ENCODE results near the gene FBXW8. TPM values are rescaled to one million over a fixed set of nuclear protein-coding genes. Genes with fewer than 3 reads are reported as not detected.

The FBXW8 gene
- polyA plus RNA-seq, 1 donor (not counting 4 experiments of a cell fraction or from before 2014, with no cell fraction given), result 5.0 TPM

- Histone ChIP-seq H3K4me3 (ENCODE audit: control insufficient read depth in 2 of 3, extremely low read depth in 1 of 3, insufficient read depth in 2 of 3, low read depth in 1 of 3, low read length in 3 of 3) (no peak overlapping the region), H3K27me3 (ENCODE audit: control insufficient read depth, extremely low read depth, insufficient read depth, low read length) (no peaks in the 10 kb centered on the region), H3K27ac (ENCODE audit: control insufficient read depth, insufficient read depth, low read length) (no peak overlapping the region), H3K36me3 (ENCODE audit: control insufficient read depth in 2 of 2, extremely low read depth in 1 of 2, insufficient read depth in 2 of 2, low read length in 2 of 2) (no peaks in the 10 kb centered on the region), H3K4me2 (ENCODE audit: control insufficient read depth, extremely low read depth, insufficient read depth, low read depth, low read length) (no peak overlapping the region), H3K79me2 (ENCODE audit: control insufficient read depth, insufficient read depth, low read length) (no peaks in the 10 kb centered on the region), H3K4me1 (ENCODE audit: control insufficient read depth, extremely low read depth, insufficient read depth, low read length) (no peaks in the 10 kb centered on the region), H2AFZ (ENCODE audit: control insufficient read depth, low read length) (no peak overlapping the region), H3K9me3 (ENCODE audit: control insufficient read depth, low read depth, low read length) (no peaks in the 10 kb centered on the region), H3K9me1 (ENCODE audit: control insufficient read depth, extremely low read depth, insufficient read depth, low read length) (no peaks in the 10 kb centered on the region), H3K9ac (ENCODE audit: control insufficient read depth, extremely low read depth, insufficient read depth, low read length) (no peak overlapping the region), H4K20me1 (ENCODE audit: control insufficient read depth, extremely low read depth, insufficient read depth, low read length) (no peaks in the 10 kb centered on the region)
- DNase-seq (ENCODE audit: low read depth, low spot score) (no peak), FAIRE-seq (no peak)
- dilution Hi-C loops (cut with MboI; ENCODE audit: extremely low pct_ligation_motif_present, low sequenced_read_pairs), result no loop called here
- TF ChIP-seq CTCF (optimal IDR thresholded peaks at IDR 0.05 in 1 of 3, IDR thresholded peaks at IDR 0.05 in 1 of 3, conservative IDR thresholded peaks at IDR 0.05 in 1 of 3; ENCODE audit: extremely low read depth in 1 of 3, insufficient read depth in 2 of 3, low read length in 3 of 3), result no peak
- no peak for TF ChIP-seq EZH2 (IDR thresholded peaks at IDR 0.05; ENCODE audit: low read length)
Observed at GRCh38 chr12:117069926-117070900, 159.5 kb downstream of the FBXW8 start.

- no peak overlapping the region for H3K27ac ChIP-seq (ENCODE audit: control insufficient read depth, insufficient read depth, low read length)
- H3K36me3 ChIP-seq (ENCODE audit: control insufficient read depth in 2 of 2, extremely low read depth in 1 of 2, insufficient read depth in 2 of 2, low read length in 2 of 2), result no peaks in the 10 kb centered on the region
- H3K9me3 ChIP-seq (ENCODE audit: control insufficient read depth, low read depth, low read length), result no peaks in the 10 kb centered on the region
- TF ChIP-seq CTCF (optimal IDR thresholded peaks at IDR 0.05 in 1 of 3, IDR thresholded peaks at IDR 0.05 in 1 of 3, conservative IDR thresholded peaks at IDR 0.05 in 1 of 3; ENCODE audit: extremely low read depth in 1 of 3, insufficient read depth in 2 of 3, low read length in 3 of 3) (no peak), EZH2 (IDR thresholded peaks at IDR 0.05; ENCODE audit: low read length) (no peak)
- H3K27me3 ChIP-seq (ENCODE audit: control insufficient read depth, extremely low read depth, insufficient read depth, low read length), result no peaks in the 10 kb centered on the region
- no peaks in the 10 kb centered on the region for H3K4me1 ChIP-seq (ENCODE audit: control insufficient read depth, extremely low read depth, insufficient read depth, low read length)
- no peaks in the 10 kb centered on the region for H3K9me1 ChIP-seq (ENCODE audit: control insufficient read depth, extremely low read depth, insufficient read depth, low read length)
- dilution Hi-C loops (cut with MboI; ENCODE audit: extremely low pct_ligation_motif_present, low sequenced_read_pairs), result no loop called here
- no peak overlapping the region for H3K9ac ChIP-seq (ENCODE audit: control insufficient read depth, extremely low read depth, insufficient read depth, low read length)
- H3K4me2 ChIP-seq (ENCODE audit: control insufficient read depth, extremely low read depth, insufficient read depth, low read depth, low read length), result no peak overlapping the region
- no peak for DNase-seq (ENCODE audit: low read depth, low spot score)
- no peaks in the 10 kb centered on the region for H4K20me1 ChIP-seq (ENCODE audit: control insufficient read depth, extremely low read depth, insufficient read depth, low read length)
- no peak for FAIRE-seq
- H3K79me2 ChIP-seq (ENCODE audit: control insufficient read depth, insufficient read depth, low read length), result no peaks in the 10 kb centered on the region
- H2AFZ ChIP-seq (ENCODE audit: control insufficient read depth, low read length), result no peak overlapping the region
- no peak overlapping the region for H3K4me3 ChIP-seq (ENCODE audit: control insufficient read depth in 2 of 3, extremely low read depth in 1 of 3, insufficient read depth in 2 of 3, low read depth in 1 of 3, low read length in 3 of 3)
Observed at GRCh38 chr12:117071009-117071408, 160.3 kb downstream of the FBXW8 start.

All from keratinocyte (primary cell).